Body of pancreas (tissue), 4 donors: ENCODE measurements around the gene CAMSAP1.

ENCODE experiments used
- CTCF ChIP-seq, 7 experiments: fragments of 450-650 bp in 4 of 7; fragments of 200-600 bp in 3 of 7; sonication (generic) in 3 of 7; IDR thresholded peaks; one replicate each; pipeline ENCODE4 v1.5.1; 2016 to 2019; ENCODE audit warnings: antibody characterized with exemption in 7 of 7
- POLR2A ChIP-seq, 3 donors: fragments of 450-650 bp; IDR thresholded peaks; one replicate each; pipeline ENCODE4 v1.6.1; 2016; ENCODE audit warnings: antibody characterized with exemption in 3 of 3, mild to moderate bottlenecking in 2 of 3

GRCh38 chr9:135948446-135948845 is 41.1 kb upstream of the CAMSAP1 start:
- TF ChIP-seq CTCF (IDR thresholded peaks at IDR 0.05) (no peak), POLR2A (IDR thresholded peaks at IDR 0.05) (no peak)
